Sigmoid colon (tissue), 7 donors: ENCODE data around the gene ATP9A. TPM values are rescaled to one million over a fixed set of nuclear protein-coding genes. Genes with fewer than 3 reads are reported as not detected.

Experiments used
- DNase-seq: peaks from one replicate; pipeline ENCODE4 v3.0.0-alpha.2; 2019
- H3K27ac ChIP-seq, 4 donors: fragments of 200-600 bp; sonication (generic); one replicate each; pipeline ENCODE4 v1.5.1; 2016 to 2019; ENCODE audit warnings: mild to moderate bottlenecking in 1 of 4
- H3K27me3 ChIP-seq, 3 donors: fragments of 200-600 bp; sonication (generic); one replicate each; pipeline ENCODE4 v1.5.1; 2019; ENCODE audit warnings: mild to moderate bottlenecking in 1 of 3
- H3K36me3 ChIP-seq, 4 donors: fragments of 200-600 bp; sonication (generic); one replicate each; pipeline ENCODE4 v1.5.1; 2016 to 2019
- H3K4me1 ChIP-seq, 4 donors: fragments of 200-600 bp; sonication (generic); one replicate each; pipeline ENCODE4 v1.5.1; 2017 to 2019
- H3K4me3 ChIP-seq, 4 donors: fragments of 200-600 bp; sonication (generic); one replicate each; pipeline ENCODE4 v1.5.1; 2017 to 2019; ENCODE audit warnings: mild to moderate bottlenecking in 2 of 4, moderate library complexity in 1 of 4
- H3K9me3 ChIP-seq, 4 donors: fragments of 200-600 bp in 3 of 4; sonication (generic) in 3 of 4; one replicate each; pipeline versions ENCODE4 v1.5.1 to v1.6.1; 2013 to 2019
- CTCF ChIP-seq, 4 experiments: fragments of 450-650 bp in 3 of 4; fragments of 200-600 bp in 1 of 4; IDR thresholded peaks; one replicate each; pipeline ENCODE4 v1.5.1; 2016 to 2019; ENCODE audit warnings: antibody characterized with exemption in 4 of 4, mild to moderate bottlenecking in 3 of 4, moderate library complexity in 2 of 4
- EP300 ChIP-seq, 4 donors: sonication (generic); formaldehyde crosslinking; IDR thresholded peaks; one replicate each; pipeline ENCODE4 v1.6.1; 2017; ENCODE audit warnings: antibody characterized with exemption in 4 of 4
- POLR2A ChIP-seq, 2 donors: fragments of 450-650 bp; IDR thresholded peaks; one replicate each; pipeline ENCODE4 v1.6.1; 2016; ENCODE audit warnings: antibody characterized with exemption in 2 of 2, mild to moderate bottlenecking in 2 of 2, moderate library complexity in 2 of 2
- POLR2AphosphoS5 ChIP-seq, 4 donors: sonication (generic); formaldehyde crosslinking; IDR thresholded peaks; one replicate each; pipeline ENCODE4 v1.6.1; 2017; ENCODE audit warnings: antibody characterized with exemption in 4 of 4
- WGBS, 2 donors: extraction: QIAGEN DNeasy Blood & Tissue Kit; methylation state at CpG; one replicate each; pipeline ENCODE4 v1.1.7; 2013; 5-methylcytosine and 5-hydroxymethylcytosine counted together
- intact Hi-C: fragments of 100-400 bp; cut with DNase I; formaldehyde crosslinking; loops from one replicate; pipeline ENCODE4 v1.15.1; 2023
- polyA plus RNA-seq, 3 donors: library from polyadenylated mRNA; stranded (reverse); fragments of 200-250 nt; gene quantifications; one replicate each; pipeline ENCODE4 v1.2.3, GENCODE V29; 2013
- total RNA-seq, 4 donors: library from RNA; depleted of rRNA; stranded (reverse); fragments of >200 nt; gene quantifications; one replicate each; pipeline ENCODE4 v1.1.0, GENCODE V29; 2016
- donor health status: healthy with polysubstance abuse.
- donor health status: Bipolar disorder and iron deficiency.
- donor health status: healthy.

The ATP9A gene
- total and polyA plus RNA-seq, 7 donors = 4.2 to 34.8 (median 31.0) TPM

GRCh38 chr20:51733070-51733469 lies 35.1 kb downstream of the ATP9A start:
- intact Hi-C loops = no loop called here
- peak overlapping the region in 2 of 4 donors; percentile 76 to 78 for H3K27ac ChIP-seq
- WGBS, 2 donors = 85 to 91% methylated on average over 3 of the region's 3 CpGs

GRCh38 chr20:51732096-51732791 lies 35.9 kb downstream of the ATP9A start:
- Histone ChIP-seq H3K4me1 (peaks cover 0 to 36% (median 26%) of the 10 kb centered on the region in 4 donors), H3K27me3 (no peaks in the 10 kb centered on the region), H3K27ac (peak overlapping the region; percentile 62 to 78 (median 73)), H3K36me3 (no peaks in the 10 kb centered on the region), H3K9me3 (no peaks in the 10 kb centered on the region), H3K4me3 (peak overlapping the region in 3 of 4 donors; percentile 8 to 33 (median 28))
- intact Hi-C loops = no loop called here
- 69 to 81% methylated on average over 12 of the region's 12 CpGs for WGBS, 2 donors
- DNase-seq = no peak
- TF ChIP-seq POLR2AphosphoS5 (IDR thresholded peaks at IDR 0.05) (peak in 2 of 4 donors; percentile 36 to 79), EP300 (IDR thresholded peaks at IDR 0.05) (peak in 1 of 4 donors; percentile 68), CTCF (IDR thresholded peaks at IDR 0.05) (no peak), POLR2A (IDR thresholded peaks at IDR 0.05) (no peak)

More at GRCh38 chr20:51733070-51733469, 35.1 kb downstream of the ATP9A start:
- Histone ChIP-seq H3K27me3 (no peaks in the 10 kb centered on the region), H3K4me1 (peaks cover 0 to 36% (median 26%) of the 10 kb centered on the region in 4 donors), H3K36me3 (no peaks in the 10 kb centered on the region), H3K4me3 (no peak overlapping the region), H3K9me3 (no peaks in the 10 kb centered on the region)
- no peak for DNase-seq
- TF ChIP-seq CTCF (IDR thresholded peaks at IDR 0.05) (no peak), POLR2A (IDR thresholded peaks at IDR 0.05) (no peak), POLR2AphosphoS5 (IDR thresholded peaks at IDR 0.05) (no peak), EP300 (IDR thresholded peaks at IDR 0.05) (no peak)

GRCh38 chr20:51731731-51732095 lies 36.5 kb downstream of the ATP9A start:
- Histone ChIP-seq H3K4me3 (peak overlapping the region in 3 of 4 donors; percentile 8 to 33 (median 28)), H3K27ac (peak overlapping the region; percentile 62 to 78 (median 73)), H3K36me3 (no peaks in the 10 kb centered on the region), H3K9me3 (no peaks in the 10 kb centered on the region), H3K27me3 (no peaks in the 10 kb centered on the region), H3K4me1 (peaks cover 0 to 36% (median 26%) of the 10 kb centered on the region in 4 donors)
- DNase-seq = no peak
- intact Hi-C loops = no loop called here
- 32 to 49% methylated on average over 7 of the region's 7 CpGs for WGBS, 2 donors
- TF ChIP-seq EP300 (IDR thresholded peaks at IDR 0.05) (no peak), POLR2A (IDR thresholded peaks at IDR 0.05) (no peak), CTCF (IDR thresholded peaks at IDR 0.05) (no peak), POLR2AphosphoS5 (IDR thresholded peaks at IDR 0.05) (no peak)

- H3K27ac ChIP-seq = no peak overlapping the region
- peaks cover 0 to 3% (median under 1%) of the 10 kb centered on the region in 4 donors for H3K36me3 ChIP-seq
- peaks cover 0 to 21% (median 17%) of the 10 kb centered on the region in 4 donors for H3K4me1 ChIP-seq
- no peaks in the 10 kb centered on the region for H3K27me3 ChIP-seq
- TF ChIP-seq POLR2AphosphoS5 (IDR thresholded peaks at IDR 0.05) = no peak
- TF ChIP-seq CTCF (IDR thresholded peaks at IDR 0.05) = no peak
- intact Hi-C loops = no loop called here
- H3K4me3 ChIP-seq = no peak overlapping the region
- H3K9me3 ChIP-seq = no peaks in the 10 kb centered on the region
- DNase-seq = no peak
- WGBS, 2 donors = 90 to 93% methylated on average over 13 of the region's 13 CpGs
These were observed 38.4 kb downstream of the ATP9A start for GRCh38 chr20:51729771-51730170.
